Activated T-cell treated with anti-CD3 and anti-CD28 coated beads for 1 hour (primary cell): ENCODE measurements around the gene USP26.
"Not testable (repeated sequence)": the region's sequence is repeated elsewhere in the genome, so short reads cannot be mapped to it uniquely, and the experiment has no call there.

ENCODE experiments used
- DNase-seq: peaks from one replicate; pipeline ENCODE4 v3.0.0-alpha.2; 2020; ENCODE audit warnings: low read depth

The USP26 gene

GRCh38 chrX:133097031-133097430 is at the start of gene USP26:
TSS of gene USP26 (minus strand) at chrX:133097109. CDS start at chrX:133028220, 68,889 bp downstream.
- no peak for DNase-seq

- DNase-seq = no peak
These were observed 37.4 kb upstream of the USP26 start for GRCh38 chrX:133134282-133134681.

GRCh38 chrX:133120406-133120805 is 23.5 kb upstream of the USP26 start:
- DNase-seq = no peak

- DNase-seq = no peak
These were observed 2.7 kb downstream of the USP26 start for GRCh38 chrX:133094098-133094731.

GRCh38 chrX:133090236-133090809 is 6.6 kb downstream of the USP26 start:
- no peak for DNase-seq

- no peak for DNase-seq
These were observed 7.5 kb downstream of the USP26 start for GRCh38 chrX:133089411-133089810.

GRCh38 chrX:133085785-133086184 is 11.1 kb downstream of the USP26 start:
- DNase-seq = no peak

GRCh38 chrX:133085056-133085455 is 11.9 kb downstream of the USP26 start:
- not testable (repeated sequence) for DNase-seq

- no peak for DNase-seq
These were observed 13.0 kb downstream of the USP26 start for GRCh38 chrX:133083899-133084298.

- DNase-seq = no peak
These were observed 14.9 kb downstream of the USP26 start for GRCh38 chrX:133081990-133082389.

GRCh38 chrX:133077856-133078255 is 19.1 kb downstream of the USP26 start:
- not testable (repeated sequence) for DNase-seq

- DNase-seq = no peak
These were observed 24.3 kb downstream of the USP26 start for GRCh38 chrX:133072566-133072965.

GRCh38 chrX:133068461-133068860 is 28.4 kb downstream of the USP26 start:
- no peak for DNase-seq

GRCh38 chrX:133056341-133056740 is 40.6 kb downstream of the USP26 start:
- DNase-seq = no peak

GRCh38 chrX:133054761-133055405 is 42.0 kb downstream of the USP26 start:
- no peak for DNase-seq

GRCh38 chrX:133053861-133054598 is 42.9 kb downstream of the USP26 start:
- DNase-seq = no peak

GRCh38 chrX:133048751-133049150 is 48.2 kb downstream of the USP26 start:
- no peak for DNase-seq

- DNase-seq = no peak
These were observed 50.3 kb downstream of the USP26 start for GRCh38 chrX:133046601-133047000.

- DNase-seq = no peak
These were observed 50.9 kb downstream of the USP26 start for GRCh38 chrX:133045986-133046385.

- DNase-seq = not testable (repeated sequence)
These were observed 52.6 kb downstream of the USP26 start for GRCh38 chrX:133044145-133044786.

GRCh38 chrX:133042260-133042659 is 54.6 kb downstream of the USP26 start:
- DNase-seq = no peak

- DNase-seq = no peak
These were observed 63.9 kb downstream of the USP26 start for GRCh38 chrX:133033010-133033409.
